IMR-90 (cell line): Measurements from ENCODE around the gene NUP93.

Source experiments
- BHLHE40 ChIP-seq: fragments of 150-350 bp; IDR thresholded peaks from 2 replicates; pipeline ENCODE4 v1.6.1; 2016; ENCODE audit warnings: mild to moderate bottlenecking, low read depth, low read length
- CEBPB ChIP-seq: IDR thresholded peaks from 2 replicates; pipeline ENCODE4 v1.6.1; 2012; ENCODE audit warnings: low read depth, low read length, improper control_type of control experiment
- FOS ChIP-seq: fragments of 150-350 bp; IDR thresholded peaks from 2 replicates; pipeline ENCODE4 v1.6.1; 2016; ENCODE audit warnings: low read depth, low read length
- MAFK ChIP-seq: IDR thresholded peaks from 2 replicates; pipeline ENCODE4 v1.6.1; 2012; ENCODE audit warnings: low read depth, low read length, improper control_type of control experiment
- MXI1 ChIP-seq: IDR thresholded peaks from 2 replicates; pipeline ENCODE4 v1.6.1; 2012; ENCODE audit warnings: low read depth, mild to moderate bottlenecking, low read length, moderate library complexity, borderline replicate concordance
- POLR2A ChIP-seq: IDR thresholded peaks from 2 replicates; pipeline ENCODE4 v1.6.1; 2012; ENCODE audit warnings: mild to moderate bottlenecking, low read depth, low read length
- RAD21 ChIP-seq: IDR thresholded peaks from 2 replicates; pipeline ENCODE4 v1.6.1; 2012; ENCODE audit warnings: low read length, improper control_type of control experiment
- RFX5 ChIP-seq: IDR thresholded peaks from 2 replicates; pipeline ENCODE4 v1.8.0; 2012; ENCODE audit warnings: low read depth, mild to moderate bottlenecking, low read length, moderate library complexity
- TF ChIP-seq, protein P1 (sequence below): fragments of 150-350 bp; IDR thresholded peaks from 2 replicates; pipeline ENCODE4 v1.6.1; 2017; ENCODE audit warnings: mild to moderate bottlenecking, antibody characterized with exemption, low read length, low read depth
- TF ChIP-seq, protein P2 (sequence below): fragments of 150-350 bp; IDR thresholded peaks from 2 replicates; pipeline ENCODE4 v1.6.1; 2016; ENCODE audit warnings: low read depth, mild to moderate bottlenecking, low read length, moderate library complexity, borderline replicate concordance
- TF ChIP-seq, protein P3 (sequence below): conservative IDR thresholded peaks from 2 replicates; pipeline ENCODE4 v1.5.1; 2012; ENCODE audit warnings: mild to moderate bottlenecking, low read depth, low read length, improper control_type of control experiment

DNA sequence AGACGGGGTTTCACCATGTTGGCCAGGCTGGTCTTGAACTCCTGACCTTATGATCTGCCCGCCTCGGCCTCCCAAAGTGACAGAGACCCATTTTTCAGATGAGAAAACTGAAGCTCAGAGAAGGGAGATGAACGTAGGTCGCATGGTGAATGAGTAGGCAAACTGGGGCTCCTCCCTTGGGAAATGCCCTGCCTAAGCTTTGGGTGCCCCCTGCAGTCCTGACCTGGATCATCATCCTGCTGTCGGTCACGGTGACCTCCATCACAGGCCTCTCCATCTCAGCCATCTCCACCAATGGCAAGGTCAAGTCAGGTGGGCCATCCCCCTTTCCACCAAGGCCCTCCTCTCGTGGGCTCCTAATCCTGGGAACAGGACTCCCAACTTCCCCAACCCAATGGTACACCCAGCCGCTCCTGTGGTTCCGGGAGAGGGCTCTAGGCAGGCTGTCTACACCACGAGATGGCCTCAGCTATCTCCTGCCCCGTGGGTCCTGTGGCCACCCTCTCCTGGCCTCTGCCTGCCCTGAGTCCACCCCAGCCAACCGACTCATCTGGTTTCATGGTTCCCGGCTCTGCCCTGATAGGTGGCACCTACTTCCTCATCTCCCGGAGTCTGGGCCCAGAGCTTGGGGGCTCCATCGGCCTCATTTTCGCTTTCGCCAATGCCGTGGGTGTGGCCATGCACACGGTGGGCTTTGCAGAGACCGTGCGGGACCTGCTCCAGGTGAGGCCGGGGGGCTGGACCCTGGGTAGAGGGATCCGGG is 139.8 kb downstream of the NUP93 start:
- no peak for TF ChIP-seq RFX5
- TF ChIP-seq, protein P1, sequence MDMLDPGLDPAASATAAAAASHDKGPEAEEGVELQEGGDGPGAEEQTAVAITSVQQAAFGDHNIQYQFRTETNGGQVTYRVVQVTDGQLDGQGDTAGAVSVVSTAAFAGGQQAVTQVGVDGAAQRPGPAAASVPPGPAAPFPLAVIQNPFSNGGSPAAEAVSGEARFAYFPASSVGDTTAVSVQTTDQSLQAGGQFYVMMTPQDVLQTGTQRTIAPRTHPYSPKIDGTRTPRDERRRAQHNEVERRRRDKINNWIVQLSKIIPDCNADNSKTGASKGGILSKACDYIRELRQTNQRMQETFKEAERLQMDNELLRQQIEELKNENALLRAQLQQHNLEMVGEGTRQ, result no peak
- TF ChIP-seq, protein P2, sequence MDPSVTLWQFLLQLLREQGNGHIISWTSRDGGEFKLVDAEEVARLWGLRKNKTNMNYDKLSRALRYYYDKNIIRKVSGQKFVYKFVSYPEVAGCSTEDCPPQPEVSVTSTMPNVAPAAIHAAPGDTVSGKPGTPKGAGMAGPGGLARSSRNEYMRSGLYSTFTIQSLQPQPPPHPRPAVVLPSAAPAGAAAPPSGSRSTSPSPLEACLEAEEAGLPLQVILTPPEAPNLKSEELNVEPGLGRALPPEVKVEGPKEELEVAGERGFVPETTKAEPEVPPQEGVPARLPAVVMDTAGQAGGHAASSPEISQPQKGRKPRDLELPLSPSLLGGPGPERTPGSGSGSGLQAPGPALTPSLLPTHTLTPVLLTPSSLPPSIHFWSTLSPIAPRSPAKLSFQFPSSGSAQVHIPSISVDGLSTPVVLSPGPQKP, result no peak
- TF ChIP-seq, protein P3, sequence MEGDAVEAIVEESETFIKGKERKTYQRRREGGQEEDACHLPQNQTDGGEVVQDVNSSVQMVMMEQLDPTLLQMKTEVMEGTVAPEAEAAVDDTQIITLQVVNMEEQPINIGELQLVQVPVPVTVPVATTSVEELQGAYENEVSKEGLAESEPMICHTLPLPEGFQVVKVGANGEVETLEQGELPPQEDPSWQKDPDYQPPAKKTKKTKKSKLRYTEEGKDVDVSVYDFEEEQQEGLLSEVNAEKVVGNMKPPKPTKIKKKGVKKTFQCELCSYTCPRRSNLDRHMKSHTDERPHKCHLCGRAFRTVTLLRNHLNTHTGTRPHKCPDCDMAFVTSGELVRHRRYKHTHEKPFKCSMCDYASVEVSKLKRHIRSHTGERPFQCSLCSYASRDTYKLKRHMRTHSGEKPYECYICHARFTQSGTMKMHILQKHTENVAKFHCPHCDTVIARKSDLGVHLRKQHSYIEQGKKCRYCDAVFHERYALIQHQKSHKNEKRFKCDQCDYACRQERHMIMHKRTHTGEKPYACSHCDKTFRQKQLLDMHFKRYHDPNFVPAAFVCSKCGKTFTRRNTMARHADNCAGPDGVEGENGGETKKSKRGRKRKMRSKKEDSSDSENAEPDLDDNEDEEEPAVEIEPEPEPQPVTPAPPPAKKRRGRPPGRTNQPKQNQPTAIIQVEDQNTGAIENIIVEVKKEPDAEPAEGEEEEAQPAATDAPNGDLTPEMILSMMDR, result peak; percentile 36
- no peak for TF ChIP-seq POLR2A
- TF ChIP-seq RAD21, result peak; percentile 37; the same call in 1 of the 2 replicates
- no peak for TF ChIP-seq BHLHE40
- TF ChIP-seq CEBPB, result no peak
- no peak for TF ChIP-seq MXI1
- no peak for TF ChIP-seq FOS
- no peak for TF ChIP-seq MAFK
